Epidermal melanocyte (primary cell): ENCODE measurements around the gene WDR31.

Experiments
- DNase-seq: peaks from one replicate; pipeline ENCODE4 v3.0.0; 2011; ENCODE audit warnings: low spot score; ENCODE audit not compliant: insufficient read length

Gene WDR31

DNA sequence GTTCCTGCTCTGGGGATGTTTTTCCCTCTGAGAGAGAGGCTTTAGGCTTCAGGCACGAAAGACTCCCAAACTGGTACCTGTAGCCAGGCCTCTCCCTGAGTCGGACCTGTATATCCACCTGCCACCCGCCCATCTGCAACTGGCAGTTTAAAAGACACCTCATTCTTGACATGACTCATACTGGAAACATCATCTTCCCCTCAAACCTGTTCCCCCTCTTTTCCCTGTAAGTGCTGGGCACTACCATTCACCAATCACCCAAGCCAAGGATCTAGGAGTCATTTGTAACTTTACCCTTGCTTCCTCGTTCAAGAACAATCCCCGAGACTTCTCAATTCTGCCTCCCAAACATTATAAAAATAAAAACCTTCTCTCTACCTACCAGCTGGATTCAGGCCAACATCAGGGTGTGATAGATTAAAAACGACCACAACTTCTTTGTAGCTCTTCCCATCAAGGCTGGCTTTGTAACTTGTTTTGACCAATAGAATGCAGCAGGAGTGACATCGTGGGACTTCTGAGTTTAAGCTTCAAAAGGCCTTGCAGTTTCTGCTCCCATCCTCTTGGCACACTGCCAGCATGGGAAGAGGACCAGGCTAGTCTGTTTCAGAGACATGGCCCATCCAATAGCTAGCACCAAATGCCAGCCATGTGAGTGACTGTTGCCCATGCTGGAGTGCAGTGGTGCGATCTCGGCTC is 1.8 kb upstream of the WDR31 start:
- DNase-seq = no peak

DNA sequence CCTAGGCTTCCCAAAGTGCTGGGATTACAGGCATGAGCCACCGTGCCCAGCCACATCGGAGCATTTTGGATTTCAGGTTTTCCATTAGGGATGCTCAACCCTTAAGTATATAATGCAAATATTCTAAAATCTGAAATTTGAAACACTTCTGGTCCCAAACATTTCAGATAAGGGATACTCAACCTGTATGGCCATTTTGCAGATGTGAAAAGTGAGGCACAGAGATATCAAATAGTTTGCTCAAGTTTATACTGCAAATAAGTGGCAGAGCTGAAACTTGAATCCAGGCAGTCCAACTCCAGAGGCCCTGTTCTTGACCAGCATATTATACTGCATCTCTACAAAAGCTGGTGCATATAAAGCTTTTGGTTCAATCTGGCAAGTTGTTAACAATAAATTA is 2.4 kb downstream of the WDR31 start:
- DNase-seq = no peak

GRCh38 chr9:113331780-113332179 is 8.3 kb downstream of the WDR31 start:
- no peak for DNase-seq

- DNase-seq = no peak
Measured at GRCh38 chr9:113328045-113328782, 11.9 kb downstream of the WDR31 start.

DNA sequence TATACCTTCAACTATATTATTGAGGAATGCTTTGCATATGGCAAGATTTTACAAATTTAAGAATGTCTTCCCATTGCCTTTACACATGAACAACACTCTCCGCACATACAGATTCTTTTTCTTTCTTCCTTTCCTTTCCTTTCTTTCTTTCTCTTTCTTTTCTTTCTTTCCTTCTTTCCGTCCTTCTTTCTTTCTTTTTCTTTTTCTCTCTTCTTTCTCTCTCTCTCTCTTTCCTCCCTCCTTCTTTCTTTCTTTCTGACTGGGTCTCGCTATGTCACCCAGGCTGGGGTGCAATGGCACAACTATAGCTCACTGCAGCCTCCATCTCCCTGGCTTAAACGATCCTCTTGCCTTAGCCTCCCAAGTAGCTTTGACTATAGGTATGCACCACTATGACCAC is 13.8 kb downstream of the WDR31 start:
- no peak for DNase-seq

DNA sequence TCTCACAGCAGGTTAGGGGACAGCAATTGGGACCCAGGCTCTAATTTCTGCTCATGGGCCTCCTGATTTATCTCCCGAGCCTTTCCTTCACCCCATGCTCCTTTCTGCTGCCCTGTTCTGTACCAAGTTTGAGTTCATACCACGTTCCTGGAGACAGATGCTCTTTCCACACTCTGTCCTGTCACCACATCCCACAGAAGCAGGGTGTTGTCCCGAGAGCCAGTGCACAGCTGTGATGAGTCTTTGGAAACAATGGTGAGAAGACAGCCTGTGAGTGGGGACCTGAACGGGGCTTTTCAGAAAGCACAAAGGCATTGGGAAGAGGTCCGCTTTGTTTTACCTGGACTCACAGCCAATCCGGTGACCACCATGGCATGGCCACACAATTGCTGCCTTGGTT is 17.4 kb downstream of the WDR31 start:
- DNase-seq = no peak

- DNase-seq = no peak
Measured at GRCh38 chr9:113320051-113320450, 20.0 kb downstream of the WDR31 start.

- DNase-seq = no peak
Measured at GRCh38 chr9:113319054-113319453, 21.0 kb downstream of the WDR31 start.

GRCh38 chr9:113317777-113318176 is 22.3 kb downstream of the WDR31 start:
- no peak for DNase-seq

- DNase-seq = no peak
Measured at GRCh38 chr9:113316030-113316429, 24.0 kb downstream of the WDR31 start.

GRCh38 chr9:113315231-113315630 is 24.8 kb downstream of the WDR31 start:
- DNase-seq = no peak

DNA sequence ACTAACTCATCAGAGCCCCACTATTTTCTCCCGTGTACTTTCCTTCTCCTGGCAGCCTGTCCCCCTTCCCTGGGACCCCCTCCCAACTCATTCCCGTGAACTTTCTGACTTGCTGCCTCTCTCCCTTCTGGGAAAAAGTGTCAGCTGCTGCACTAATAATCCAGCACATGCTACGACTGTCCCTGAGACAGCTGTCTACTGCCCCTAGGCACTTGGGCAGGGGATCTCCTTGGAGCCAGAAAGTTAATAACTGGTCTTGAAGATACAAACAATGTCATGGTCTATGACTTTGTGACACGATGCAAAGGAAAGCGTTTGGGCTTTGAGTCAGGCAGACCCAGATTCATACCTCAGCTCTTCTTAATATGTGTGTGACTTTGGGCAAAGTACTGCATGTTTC is 26.8 kb downstream of the WDR31 start:
- no peak for DNase-seq

DNA sequence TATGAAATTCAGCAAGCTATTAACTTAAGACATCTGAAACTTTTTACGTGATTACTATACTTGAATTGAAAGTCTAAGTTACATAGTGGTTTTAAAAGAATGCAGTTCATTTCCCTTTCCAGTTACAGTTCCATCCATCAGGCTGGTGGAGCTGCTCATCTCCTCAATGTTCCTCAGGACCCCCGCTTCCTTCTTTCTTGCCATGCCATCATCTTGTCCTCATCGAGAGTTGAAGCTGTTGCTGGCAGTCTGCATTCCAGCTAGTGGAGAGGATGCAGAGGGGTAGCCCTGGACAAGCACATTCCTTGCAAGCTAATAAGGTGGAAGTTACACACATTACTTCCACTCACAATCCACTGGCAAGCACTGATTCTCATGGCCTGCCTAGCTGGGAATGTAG is 28.1 kb downstream of the WDR31 start:
- DNase-seq = no peak

DNA sequence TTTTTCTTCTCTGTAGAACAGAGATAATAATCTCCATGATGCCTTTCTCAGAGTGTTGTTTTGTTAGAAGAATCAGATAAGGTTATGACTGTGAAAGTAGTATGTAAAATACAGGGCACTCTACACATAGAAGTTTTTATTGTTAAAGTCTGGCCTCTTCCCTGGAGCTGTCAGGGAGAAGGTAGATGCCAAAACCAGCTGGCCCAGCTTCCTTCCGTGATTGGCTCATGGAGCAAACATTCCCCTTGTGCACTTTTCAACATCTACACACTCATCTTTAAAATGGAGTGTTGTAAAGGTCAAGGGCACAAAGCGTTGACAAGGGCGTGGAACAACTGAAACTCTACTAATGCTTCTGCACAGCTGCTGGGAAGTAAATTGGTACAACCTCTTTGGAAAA is 29.5 kb downstream of the WDR31 start:
- DNase-seq = no peak

DNA sequence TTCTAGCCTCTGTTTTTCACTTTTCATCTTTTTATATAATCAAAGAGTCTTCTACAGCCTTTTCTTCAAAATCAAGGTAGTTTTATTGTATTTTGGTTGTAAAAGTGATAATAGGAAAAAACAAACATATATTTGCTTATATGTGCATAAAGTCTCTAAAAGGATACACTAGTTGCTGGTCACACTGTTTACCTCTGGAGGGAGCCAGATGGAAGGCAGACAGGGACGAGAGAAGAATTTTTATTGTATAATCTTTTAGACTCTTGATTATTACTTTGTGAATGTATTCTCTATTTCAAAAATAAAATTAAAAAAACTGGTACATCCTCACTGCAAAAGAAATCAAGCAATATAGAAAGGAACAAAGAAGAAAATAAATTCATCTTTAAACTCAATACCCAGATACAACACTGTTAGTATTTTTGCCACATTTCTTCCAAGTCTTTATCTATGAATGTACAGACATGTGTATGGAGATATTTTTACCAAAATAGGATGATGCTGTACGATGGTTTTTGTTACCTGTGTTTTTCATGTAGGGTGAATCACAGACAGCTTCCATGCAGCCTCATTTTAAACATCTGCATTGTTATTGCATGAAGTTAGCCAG is 30.8 kb downstream of the WDR31 start:
- DNase-seq = peak; percentile 27

GRCh38 chr9:113307396-113307975 is 32.6 kb downstream of the WDR31 start:
- no peak for DNase-seq

DNA sequence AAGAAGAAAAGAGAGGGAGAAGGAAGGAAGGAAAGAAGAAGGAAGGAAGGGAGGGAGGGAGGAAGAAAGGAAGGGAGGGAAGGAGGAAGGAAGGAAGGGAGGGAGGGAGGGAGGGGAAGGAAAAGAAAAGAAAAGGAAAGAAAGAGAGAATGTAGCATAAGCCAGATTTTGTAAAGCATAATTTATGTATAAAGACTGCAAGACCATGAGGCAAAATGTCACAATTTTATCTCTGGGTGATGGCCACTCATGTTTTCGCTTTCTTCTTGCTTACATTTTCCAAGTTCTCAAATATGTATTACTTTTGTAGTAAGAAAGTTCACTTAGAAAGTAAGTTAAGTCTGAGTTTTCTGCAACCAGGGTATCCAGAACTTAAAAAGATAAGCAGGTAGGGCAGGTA is 33.5 kb downstream of the WDR31 start:
- no peak for DNase-seq

- no peak for DNase-seq
Measured at GRCh38 chr9:113302792-113303418, 37.2 kb downstream of the WDR31 start, which contains the start of gene RNF183. TSS of gene RNF183 (minus strand) at chr9:113303376. CDS start at chr9:113298184, 5,192 bp downstream.

DNA sequence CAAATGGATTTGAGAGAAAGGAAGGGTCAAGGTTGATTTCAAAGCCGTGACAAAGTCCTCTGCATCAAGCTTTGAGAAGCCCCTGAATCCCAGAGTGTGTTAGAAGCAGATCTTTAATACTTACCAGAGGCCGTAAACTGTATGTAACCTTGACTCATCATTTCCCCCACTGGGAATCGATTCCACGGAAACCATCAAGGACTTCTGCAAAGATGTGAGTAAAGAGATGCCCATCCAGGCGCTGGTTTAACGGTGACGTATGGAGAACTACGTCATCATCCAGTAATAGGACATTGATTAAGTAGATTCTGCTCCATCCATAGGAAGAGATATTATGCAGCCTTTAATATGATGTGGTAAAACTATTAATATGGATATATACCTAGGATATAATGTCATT is 38.5 kb downstream of the WDR31 start:
- DNase-seq = no peak

DNA sequence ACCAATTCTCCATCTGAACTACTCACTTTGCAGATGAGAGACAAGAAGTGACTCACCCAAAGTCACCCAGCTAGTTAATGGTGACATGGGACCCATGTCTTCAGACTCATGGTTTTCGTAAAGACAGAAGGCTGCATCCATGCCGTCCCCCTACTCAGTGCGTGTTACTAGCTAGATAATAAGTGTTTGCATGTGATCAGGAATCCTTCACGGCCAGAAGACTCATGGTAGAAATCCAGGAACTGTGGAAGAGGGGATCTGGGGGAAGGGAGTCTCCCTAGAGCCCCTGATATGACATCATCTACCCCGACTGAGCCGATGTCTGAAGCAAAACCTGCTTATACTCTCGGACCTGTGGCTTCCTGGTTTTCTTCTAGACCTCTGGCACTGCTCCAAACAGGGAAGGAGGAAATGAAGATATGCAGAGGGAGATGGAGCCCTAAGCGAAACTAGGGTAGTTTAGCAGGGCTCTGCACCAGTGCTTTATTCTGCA is 40.2 kb downstream of the WDR31 start:
- DNase-seq = no peak

DNA sequence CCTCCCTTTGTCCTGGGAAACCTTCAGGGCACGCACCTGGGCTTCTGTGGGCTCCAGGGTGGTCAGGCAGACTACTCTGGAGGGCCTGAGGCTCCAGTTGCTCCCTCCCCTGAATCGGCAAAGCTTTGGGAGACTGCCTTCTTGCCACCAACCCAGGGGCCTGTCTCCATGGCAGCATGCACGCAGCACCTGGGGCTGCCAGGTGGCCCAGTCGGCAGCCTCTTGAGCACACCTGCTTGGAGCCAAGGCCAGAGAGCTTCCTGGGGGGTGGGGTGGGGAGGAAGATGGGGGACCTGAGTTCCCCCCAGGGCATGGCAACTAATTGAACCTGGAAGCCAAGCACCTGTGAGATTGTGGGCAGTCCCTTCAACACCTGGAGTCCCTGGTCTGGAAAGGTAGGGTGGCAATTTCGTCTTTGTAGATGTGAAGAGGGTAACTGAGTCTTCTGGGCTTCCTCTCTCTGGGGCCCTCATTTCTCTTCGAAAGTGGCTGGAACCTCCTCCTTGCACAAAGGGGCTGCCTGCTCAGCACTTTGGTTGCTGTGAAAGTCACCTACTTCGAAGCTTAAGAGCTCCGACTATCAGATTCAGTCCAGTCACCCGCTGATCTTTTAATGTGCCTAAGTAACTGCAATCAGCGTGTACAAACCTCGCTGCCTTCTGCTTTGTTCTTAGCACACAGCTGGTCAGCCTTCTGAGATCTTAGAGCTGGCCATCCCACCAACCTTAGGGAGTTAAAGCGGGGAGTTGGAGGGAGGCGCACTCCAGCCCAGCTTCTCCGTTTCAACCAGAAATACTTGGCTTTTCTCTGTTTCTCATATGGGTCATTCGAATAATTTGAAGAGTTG is 40.9 kb downstream of the WDR31 start:
- no peak for DNase-seq
